Measurements from ENCODE around the gene CYTH2. TPM values are rescaled to one million over a fixed set of nuclear protein-coding genes. Genes with fewer than 3 reads are reported as not detected.

CYTH2 gene
- total RNA-seq, 2 experiments from 2014 or later: 31.5 to 33.6 TPM

GRCh38 chr19:48491793-48492123, 22.6 kb downstream of the CYTH2 start:
- Mint-ChIP-seq H3K9me3 (no peaks in the 10 kb centered on the region), H3K27me3 (peaks cover 37% of the 10 kb centered on the region), H3K4me1 (ENCODE audit: low read depth) (peaks cover 29% of the 10 kb centered on the region), H3K4me3 (no peak overlapping the region), H3K36me3 (no peaks in the 10 kb centered on the region), H3K27ac (no peak overlapping the region)
- intact Hi-C loops (cut with micrococcal nuclease): loop anchor here (5.0 kb wide), 2 partner anchors 74 to 169 kb away; a partner anchor contains a TSS
- POLR2A ChIA-PET: no interaction called here
- CTCF ChIA-PET: interaction anchor here (1.0 to 6.2 kb wide), 5 partner anchors 11 to 101 kb away, joined by 3 to 164 read pairs (median 10); partner anchors contain the start of gene KDELR1
- no peak for DNase-seq

- Mint-ChIP-seq H3K9me3 (no peaks in the 10 kb centered on the region), H3K27me3 (peaks cover 45% of the 10 kb centered on the region), H3K4me3 (peak overlapping the region; percentile 56), H3K36me3 (no peaks in the 10 kb centered on the region), H3K4me1 (ENCODE audit: low read depth) (peaks cover 31% of the 10 kb centered on the region), H3K27ac (no peak overlapping the region)
- intact Hi-C loops (cut with micrococcal nuclease): loop anchor here (1.0 to 5.0 kb wide), 4 partner anchors 9 to 171 kb away; a partner anchor contains a TSS
- ChIA-PET POLR2A (interaction anchor here (0.7 to 1.3 kb wide), 2 partner anchors 12 to 18 kb away, joined by 3 read pairs; no protein-coding TSS in a partner anchor), CTCF (interaction anchor here (0.9 to 2.3 kb wide), 6 partner anchors 11 to 116 kb away, joined by 4 to 19 read pairs (median 8); partner anchors contain the start of gene KDELR1)
- peak; percentile 92 for DNase-seq
Measured at GRCh38 chr19:48492925-48493717, 24.0 kb downstream of the CYTH2 start.

GRCh38 chr19:48493718-48494401, 24.7 kb downstream of the CYTH2 start:
- no peak for DNase-seq
- Mint-ChIP-seq H3K27me3 (peaks cover 47% of the 10 kb centered on the region), H3K4me1 (ENCODE audit: low read depth) (peaks cover 32% of the 10 kb centered on the region), H3K27ac (no peak overlapping the region), H3K9me3 (no peaks in the 10 kb centered on the region), H3K36me3 (no peaks in the 10 kb centered on the region), H3K4me3 (peak overlapping the region; percentile 62)
- intact Hi-C loops (cut with micrococcal nuclease): loop anchor here (1.0 to 5.0 kb wide), 4 partner anchors 8 to 172 kb away; a partner anchor contains a TSS
- CTCF ChIA-PET: interaction anchor here (0.9 to 2.3 kb wide), 5 partner anchors 10 to 115 kb away, joined by 4 to 19 read pairs (median 8); no protein-coding TSS in a partner anchor
- POLR2A ChIA-PET: interaction anchor here (0.7 to 1.3 kb wide), 2 partner anchors 13 to 17 kb away, joined by 3 read pairs; no protein-coding TSS in a partner anchor

GRCh38 chr19:48495396-48495795, 26.2 kb downstream of the CYTH2 start:
- H3K27me3 Mint-ChIP-seq: peaks cover 47% of the 10 kb centered on the region
- peaks cover 27% of the 10 kb centered on the region for H3K4me1 Mint-ChIP-seq (ENCODE audit: low read depth)
- intact Hi-C loops (cut with micrococcal nuclease): no loop called here
- no peak overlapping the region for H3K4me3 Mint-ChIP-seq
- no peak overlapping the region for H3K27ac Mint-ChIP-seq
- H3K36me3 Mint-ChIP-seq: no peaks in the 10 kb centered on the region
- H3K9me3 Mint-ChIP-seq: no peaks in the 10 kb centered on the region
- no peak for DNase-seq
- POLR2A ChIA-PET: no interaction called here
- CTCF ChIA-PET: interaction anchor here (0.6 to 1.2 kb wide), 3 partner anchors 11 to 113 kb away, joined by 3 read pairs; no protein-coding TSS in a partner anchor

- no peaks in the 10 kb centered on the region for H3K9me3 Mint-ChIP-seq
- intact Hi-C loops (cut with micrococcal nuclease): no loop called here
- ChIA-PET CTCF (interaction anchor here (0.5 to 1.1 kb wide), 2 partner anchors 9 to 728 kb away, joined by 3 to 4 read pairs; no protein-coding TSS in a partner anchor), POLR2A (no interaction called here)
- H3K27me3 Mint-ChIP-seq: peaks cover 38% of the 10 kb centered on the region
- no peak overlapping the region for H3K4me3 Mint-ChIP-seq
- no peak overlapping the region for H3K27ac Mint-ChIP-seq
- DNase-seq: no peak
- no peaks in the 10 kb centered on the region for H3K36me3 Mint-ChIP-seq
- H3K4me1 Mint-ChIP-seq (ENCODE audit: low read depth): peaks cover 24% of the 10 kb centered on the region
Measured at GRCh38 chr19:48496959-48497727, 28.0 kb downstream of the CYTH2 start.

GRCh38 chr19:48497728-48498594, 28.8 kb downstream of the CYTH2 start:
- ChIA-PET CTCF (interaction anchor here (1.0 kb wide), 1 partner anchor 8 kb away, joined by 3 read pairs; no protein-coding TSS in a partner anchor), POLR2A (no interaction called here)
- no peak overlapping the region for H3K4me3 Mint-ChIP-seq

GRCh38 chr19:48498595-48499311, 29.6 kb downstream of the CYTH2 start:
- no peak overlapping the region for H3K27ac Mint-ChIP-seq
- POLR2A ChIA-PET: no interaction called here
- DNase-seq: no peak
- no peak overlapping the region for H3K4me3 Mint-ChIP-seq
- intact Hi-C loops (cut with micrococcal nuclease): no loop called here
- peaks cover 17% of the 10 kb centered on the region for H3K4me1 Mint-ChIP-seq (ENCODE audit: low read depth)
- H3K36me3 Mint-ChIP-seq: no peaks in the 10 kb centered on the region
- peaks cover 33% of the 10 kb centered on the region for H3K27me3 Mint-ChIP-seq
- CTCF ChIA-PET: interaction anchor here (1.0 kb wide), 1 partner anchor 9 kb away, joined by 3 read pairs; no protein-coding TSS in a partner anchor
- no peaks in the 10 kb centered on the region for H3K9me3 Mint-ChIP-seq

More at GRCh38 chr19:48497728-48498594, 28.8 kb downstream of the CYTH2 start:
- no peak overlapping the region for H3K27ac Mint-ChIP-seq
- intact Hi-C loops (cut with micrococcal nuclease): no loop called here
- H3K36me3 Mint-ChIP-seq: no peaks in the 10 kb centered on the region
- H3K4me1 Mint-ChIP-seq (ENCODE audit: low read depth): peaks cover 18% of the 10 kb centered on the region
- peaks cover 33% of the 10 kb centered on the region for H3K27me3 Mint-ChIP-seq
- no peak for DNase-seq
- no peaks in the 10 kb centered on the region for H3K9me3 Mint-ChIP-seq

GRCh38 chr19:48499316-48500090, 30.3 kb downstream of the CYTH2 start:
- intact Hi-C loops (cut with micrococcal nuclease): no loop called here
- H3K27ac Mint-ChIP-seq: no peak overlapping the region
- ChIA-PET POLR2A (no interaction called here), CTCF (no interaction called here)
- peaks cover 13% of the 10 kb centered on the region for H3K4me1 Mint-ChIP-seq (ENCODE audit: low read depth)
- no peaks in the 10 kb centered on the region for H3K36me3 Mint-ChIP-seq
- H3K9me3 Mint-ChIP-seq: no peaks in the 10 kb centered on the region
- no peak overlapping the region for H3K4me3 Mint-ChIP-seq
- peaks cover 29% of the 10 kb centered on the region for H3K27me3 Mint-ChIP-seq
- DNase-seq: no peak

- peak overlapping the region; percentile 62 for H3K4me3 Mint-ChIP-seq
- H3K27me3 Mint-ChIP-seq: peaks cover 19% of the 10 kb centered on the region
- POLR2A ChIA-PET: interaction anchor here (0.6 kb wide), 1 partner anchor 1179 kb away, joined by 3 read pairs; no protein-coding TSS in a partner anchor
- intact Hi-C loops (cut with micrococcal nuclease): no loop called here
- peaks cover 13% of the 10 kb centered on the region for H3K4me1 Mint-ChIP-seq (ENCODE audit: low read depth)
- no peak for DNase-seq
- H3K36me3 Mint-ChIP-seq: no peaks in the 10 kb centered on the region
- CTCF ChIA-PET: interaction anchor here (0.6 to 1.2 kb wide), 3 partner anchors 11 to 91 kb away, joined by 5 to 6 read pairs (median 5); no protein-coding TSS in a partner anchor
- H3K9me3 Mint-ChIP-seq: no peaks in the 10 kb centered on the region
- no peak overlapping the region for H3K27ac Mint-ChIP-seq
Measured at GRCh38 chr19:48500830-48501493, 31.8 kb downstream of the CYTH2 start.

All from activated CD4-positive, alpha-beta memory T cell treated with anti-CD3 and anti-CD28 coated beads for 36 hours (primary cell).